GM13977 (cell line): ENCODE data around the gene ARMH4.

Source experiments
- DNase-seq: peaks from one replicate; pipeline ENCODE4 v3.0.0; 2012; ENCODE audit warnings: low spot score
- CTCF ChIP-seq: IDR thresholded peaks from 2 replicates; pipeline ENCODE4 v1.5.1; 2012; ENCODE audit warnings: mild to moderate bottlenecking, control low read depth; ENCODE audit not compliant: insufficient read depth; ENCODE audit errors: extremely low read depth, missing control alignments
- in situ Hi-C: fragments of 300-500 bp; cut with MboI; formaldehyde crosslinking; loops from one replicate; pipeline ENCODE4 v1.12.0; 2022; ENCODE audit warnings: low sequenced_read_pairs, low pct_unique_long_range_greater_than_20kb, mixed read lengths, inconsistent platforms; ENCODE audit not compliant: unreplicated experiment

The ARMH4 gene

DNA sequence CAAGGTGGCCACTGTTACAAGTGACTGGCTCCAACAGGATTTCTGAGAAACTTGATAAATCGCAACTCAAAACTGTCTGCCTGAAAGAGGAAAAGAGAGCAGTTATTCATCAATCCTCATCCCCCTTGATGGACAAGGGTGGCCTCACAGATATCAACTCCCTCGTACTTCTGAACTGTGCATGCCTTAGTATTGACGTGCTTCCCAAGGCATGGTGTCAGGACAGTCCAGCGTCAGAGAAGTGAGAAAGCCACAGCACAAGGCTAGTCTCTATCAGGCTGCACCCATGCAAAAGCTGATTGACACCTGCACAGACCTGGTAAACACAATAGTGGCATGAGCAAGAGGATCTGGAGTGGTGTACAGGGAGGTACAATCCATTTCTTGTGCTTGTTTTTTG is 160.7 kb downstream of the ARMH4 start:
- no peak for TF ChIP-seq CTCF
- in situ Hi-C loops = no loop called here

DNA sequence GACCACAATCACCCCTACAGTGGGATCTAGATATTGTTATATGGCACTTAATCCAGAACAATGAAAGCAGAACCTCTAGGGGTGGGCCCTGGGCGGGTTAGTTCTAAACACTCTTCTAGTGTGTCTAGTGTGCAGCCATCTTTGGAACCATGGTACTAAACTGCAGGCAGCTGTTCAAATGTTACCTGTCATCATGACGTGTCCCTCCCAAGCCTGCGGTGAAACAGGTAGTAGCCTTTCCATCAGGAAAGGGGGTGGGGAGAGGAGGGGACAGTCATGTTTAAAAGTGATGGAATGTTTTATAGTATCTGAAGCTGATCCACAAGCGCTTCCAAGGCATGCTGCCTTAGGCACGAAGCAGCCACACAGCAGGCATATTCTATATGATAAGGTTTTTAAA is 163.6 kb downstream of the ARMH4 start:
- no peak for DNase-seq
- in situ Hi-C loops = no loop called here
- no peak for TF ChIP-seq CTCF

More for the DNA sequence above, 160.7 kb downstream of the ARMH4 start:
- DNase-seq = no peak

DNA sequence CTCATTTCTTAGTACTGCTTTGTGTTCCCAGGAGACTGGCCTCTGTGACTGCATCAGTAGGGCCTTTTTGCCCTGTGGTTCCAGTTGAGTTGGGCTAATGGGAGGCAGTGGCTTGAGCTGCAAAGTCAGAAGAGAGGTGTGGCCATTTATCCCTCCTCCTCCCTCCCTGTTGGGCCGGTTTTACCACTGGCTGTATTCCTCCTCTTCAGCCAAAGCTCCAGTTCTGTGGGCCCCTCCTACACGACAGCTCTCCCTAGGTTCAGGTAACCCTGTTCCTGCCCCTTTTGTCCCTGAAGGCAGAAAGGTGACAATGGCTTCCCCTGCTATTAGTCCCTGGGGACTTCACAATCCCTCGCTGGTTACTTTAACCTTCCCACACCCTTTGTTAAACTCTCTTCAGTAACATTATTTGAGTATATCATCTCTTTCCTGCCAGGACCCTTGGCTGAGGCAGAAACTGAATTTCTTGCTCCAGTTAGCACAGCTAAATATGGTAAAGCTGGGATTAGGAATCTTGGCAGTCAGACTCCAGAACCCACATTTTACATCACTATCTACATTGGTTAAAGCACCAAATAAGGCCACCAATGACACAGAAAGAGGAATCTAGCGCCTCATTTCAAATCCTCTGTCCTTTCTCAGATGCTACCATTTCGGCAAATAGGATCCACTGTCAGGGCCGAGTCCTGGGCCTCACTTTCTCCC is 164.3 kb downstream of the ARMH4 start:
- TF ChIP-seq CTCF = no peak
- in situ Hi-C loops = no loop called here
- no peak for DNase-seq

GRCh38 chr14:57987051-57987450 is 165.0 kb downstream of the ARMH4 start:
- DNase-seq = no peak
- in situ Hi-C loops = no loop called here

GRCh38 chr14:57982804-57983634 is 169.0 kb downstream of the ARMH4 start:
- no peak for DNase-seq
- in situ Hi-C loops = no loop called here
- TF ChIP-seq CTCF = no peak

More at GRCh38 chr14:57987051-57987450, 165.0 kb downstream of the ARMH4 start:
- no peak for TF ChIP-seq CTCF

GRCh38 chr14:57981817-57982560 is 170.0 kb downstream of the ARMH4 start:
- no peak for TF ChIP-seq CTCF
- DNase-seq = no peak
- in situ Hi-C loops = no loop called here
